Calu3 (cell line): ENCODE measurements around the gene EMILIN3. TPM values are rescaled to one million over a fixed set of nuclear protein-coding genes. Genes with fewer than 3 reads are reported as not detected.

Experiments
- BruUV-seq: library from RNA; stranded (reverse); fragments of 400-500 nt; replicated peaks from 2 replicates; lab custom pipeline; 2021; lab: Mats Ljungman, UMichigan
- CTCF ChIA-PET: fragments of 300-600 bp; sonication (Branson Sonifier 250); formaldehyde crosslinking; loops from one replicate; lab custom pipeline; 2022; ENCODE audit warnings: antibody characterized with exemption; lab: Charles Lee
- DNase-seq: peaks from one replicate; pipeline ENCODE4 v3.0.0; 2022
- H3K27ac Mint-ChIP-seq: one replicate; pipeline ENCODE4 v1.8.0; 2022; ENCODE audit warnings: mixed read lengths; ENCODE audit not compliant: unreplicated experiment
- H3K27me3 Mint-ChIP-seq: one replicate; pipeline ENCODE4 v1.8.0; 2022; ENCODE audit warnings: mixed read lengths; ENCODE audit not compliant: unreplicated experiment
- H3K36me3 Mint-ChIP-seq: one replicate; pipeline ENCODE4 v1.8.0; 2022; ENCODE audit warnings: mild to moderate bottlenecking, moderate library complexity, mixed read lengths; ENCODE audit not compliant: insufficient read depth, unreplicated experiment
- H3K4me1 Mint-ChIP-seq: one replicate; pipeline ENCODE4 v1.8.0; 2022; ENCODE audit warnings: mild to moderate bottlenecking, low read depth, mixed read lengths; ENCODE audit not compliant: unreplicated experiment
- H3K4me3 Mint-ChIP-seq: one replicate; pipeline ENCODE4 v1.8.0; 2022; ENCODE audit warnings: mild to moderate bottlenecking, low read depth, moderate library complexity, mixed read lengths; ENCODE audit not compliant: unreplicated experiment
- H3K9me3 Mint-ChIP-seq: one replicate; pipeline ENCODE4 v1.8.0; 2022; ENCODE audit warnings: low read depth, mixed read lengths; ENCODE audit not compliant: unreplicated experiment
- CTCF ChIP-seq: fragments of 200-600 bp; IDR thresholded peaks from one replicate; pipeline ENCODE4 v1.8.0; 2022; ENCODE audit warnings: antibody characterized with exemption; ENCODE audit not compliant: unreplicated experiment
- intact Hi-C: fragments of 100-400 bp; cut with micrococcal nuclease; formaldehyde crosslinking; loops from one replicate; pipeline ENCODE4 v1.10.0; 2022; ENCODE audit not compliant: unreplicated experiment
- total RNA-seq: library from RNA; stranded (reverse); gene quantifications from 2 replicates; pipeline ENCODE4 v1.2.3, GENCODE V29; 2022

Gene EMILIN3
- total RNA-seq, 1 experiment from 2014 or later, result not detected

DNA sequence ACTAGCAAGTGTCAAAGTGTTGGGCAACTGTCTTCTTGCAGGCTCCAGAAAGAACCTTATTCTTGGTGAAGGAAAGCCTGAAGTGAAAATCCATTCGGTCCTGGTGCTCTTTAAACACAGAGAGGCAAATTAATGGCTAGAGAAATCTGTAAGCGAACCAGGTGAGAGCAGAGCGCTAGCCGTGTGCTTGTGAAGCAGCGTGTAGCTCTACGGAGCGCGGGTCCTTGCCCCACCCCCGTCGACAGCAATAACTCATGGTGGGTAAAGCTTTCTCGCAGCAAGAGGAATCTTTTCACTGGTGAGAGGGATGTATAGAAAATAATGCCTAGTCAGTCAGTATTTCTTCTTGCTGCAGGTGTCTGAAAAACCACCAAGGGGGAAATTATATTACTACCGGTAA, 37.0 kb upstream of the EMILIN3 start:
- H3K4me3 Mint-ChIP-seq, result no peak overlapping the region
- no TSS peak for BruUV-seq
- CTCF ChIA-PET, result no interaction called here
- no peaks in the 10 kb centered on the region for H3K9me3 Mint-ChIP-seq
- no peaks in the 10 kb centered on the region for H3K4me1 Mint-ChIP-seq
- H3K36me3 Mint-ChIP-seq, result peaks cover 20% of the 10 kb centered on the region
- intact Hi-C loops, result no loop called here
- no peak overlapping the region for H3K27ac Mint-ChIP-seq
- no peak for TF ChIP-seq CTCF
- no peak for DNase-seq
- H3K27me3 Mint-ChIP-seq, result no peaks in the 10 kb centered on the region

DNA sequence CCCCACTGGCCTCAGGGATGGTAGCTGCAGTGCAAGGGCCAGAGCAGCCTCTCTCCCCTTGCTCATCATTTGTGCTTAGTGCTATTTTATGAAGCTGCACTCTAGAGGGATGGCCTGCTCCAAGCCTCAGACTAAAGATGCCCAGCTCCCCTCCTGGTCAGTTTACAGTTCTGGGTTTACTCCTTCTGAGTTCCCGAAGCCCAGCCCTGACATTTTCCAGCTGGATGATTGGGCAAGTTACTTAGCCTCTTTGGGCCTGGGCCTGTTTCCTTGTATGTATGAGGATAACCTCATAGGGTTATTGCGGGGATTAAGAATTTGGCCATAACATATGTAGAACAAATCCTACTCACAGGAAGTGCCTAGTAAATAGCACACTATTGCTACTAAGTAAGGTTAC, 31.8 kb upstream of the EMILIN3 start:
- CTCF ChIA-PET, result interaction anchor here (0.9 kb wide), 1 partner anchor 245 kb away, joined by 3 read pairs; no protein-coding TSS in a partner anchor
- peaks cover 4% of the 10 kb centered on the region for H3K36me3 Mint-ChIP-seq
- intact Hi-C loops, result no loop called here
- no peaks in the 10 kb centered on the region for H3K9me3 Mint-ChIP-seq
- no peak for DNase-seq
- no peaks in the 10 kb centered on the region for H3K4me1 Mint-ChIP-seq
- no peak overlapping the region for H3K27ac Mint-ChIP-seq
- no peak overlapping the region for H3K4me3 Mint-ChIP-seq
- H3K27me3 Mint-ChIP-seq, result no peaks in the 10 kb centered on the region
- BruUV-seq, result no TSS peak
- TF ChIP-seq CTCF, result no peak

- Mint-ChIP-seq H3K4me1 (no peaks in the 10 kb centered on the region), H3K9me3 (no peaks in the 10 kb centered on the region), H3K27ac (no peak overlapping the region), H3K27me3 (no peaks in the 10 kb centered on the region), H3K36me3 (no peaks in the 10 kb centered on the region), H3K4me3 (no peak overlapping the region)
- intact Hi-C loops, result no loop called here
- BruUV-seq, result no TSS peak
- DNase-seq, result no peak
- CTCF ChIA-PET, result interaction anchor here (0.7 kb wide), 1 partner anchor 9 kb away, joined by 3 read pairs; no protein-coding TSS in a partner anchor
- TF ChIP-seq CTCF, result no peak
Observed at GRCh38 chr20:41395667-41396664, 29.3 kb upstream of the EMILIN3 start.

DNA sequence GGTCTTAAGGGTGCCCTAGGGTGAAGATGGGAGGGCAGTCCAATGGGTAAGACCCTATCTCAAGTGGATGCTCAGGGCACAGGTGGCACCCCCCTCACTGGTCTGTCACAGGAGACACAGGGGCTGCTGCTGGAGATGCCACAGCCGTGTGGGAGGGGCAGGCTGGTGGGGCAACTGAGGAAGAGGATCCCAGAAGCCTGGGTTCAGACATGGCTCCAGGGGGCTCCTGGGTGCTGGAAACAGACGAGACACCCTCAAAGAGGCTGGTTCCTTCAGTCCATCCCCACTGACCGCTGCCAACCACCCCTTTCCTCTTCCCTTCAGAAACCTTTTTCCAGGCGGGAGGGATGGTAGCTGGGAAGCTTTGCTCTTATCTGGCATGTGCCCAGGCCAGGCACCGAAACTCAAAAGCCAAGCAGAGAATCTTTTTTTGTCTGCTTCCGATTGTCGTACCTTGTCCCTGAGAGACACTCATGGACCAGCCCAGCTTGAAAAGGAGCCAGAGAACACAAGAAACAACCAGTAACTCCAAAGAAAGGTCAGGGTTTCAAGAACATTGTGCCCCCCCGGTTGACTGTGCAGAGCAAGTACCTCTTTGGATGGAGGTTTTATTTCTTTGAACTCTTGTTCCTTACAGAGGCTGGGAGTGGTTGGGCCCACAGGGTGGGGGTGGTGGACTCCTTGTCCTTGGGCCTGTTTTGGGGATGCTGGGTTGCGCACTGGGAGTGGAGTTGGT, 28.5 kb upstream of the EMILIN3 start:
- intact Hi-C loops, result no loop called here
- no peak for DNase-seq
- Mint-ChIP-seq H3K27ac (no peak overlapping the region), H3K4me3 (no peak overlapping the region), H3K4me1 (no peaks in the 10 kb centered on the region), H3K27me3 (no peaks in the 10 kb centered on the region), H3K9me3 (no peaks in the 10 kb centered on the region), H3K36me3 (no peaks in the 10 kb centered on the region)
- no peak for TF ChIP-seq CTCF
- CTCF ChIA-PET, result interaction anchor here (0.7 kb wide), 1 partner anchor 8 kb away, joined by 3 read pairs; no protein-coding TSS in a partner anchor
- no TSS peak for BruUV-seq
